HepG2 (cell line): Measurements from ENCODE around the gene GLYATL3. TPM values are rescaled to one million over a fixed set of nuclear protein-coding genes. Genes with fewer than 3 reads are reported as not detected.

Experiments
- ATF2 ChIP-seq: sonication (generic); formaldehyde crosslinking; IDR thresholded peaks from 2 replicates; pipeline ENCODE4 v1.4.0; 2020; ENCODE audit warnings: missing genetic modification reagents
- DRAP1 ChIP-seq: IDR thresholded peaks from 2 replicates; pipeline ENCODE4 v1.6.1; 2016; ENCODE audit warnings: missing genetic modification reagents, missing compliant biosample characterization
- MAFF ChIP-seq: IDR thresholded peaks from 2 replicates; pipeline ENCODE4 v1.6.1; 2011; ENCODE audit warnings: low read depth, low read length, improper control_type of control experiment
- MEIS1 ChIP-seq: sonication (generic); formaldehyde crosslinking; IDR thresholded peaks from 2 replicates; pipeline ENCODE4 v1.9.0; 2021; ENCODE audit warnings: mild to moderate bottlenecking, missing genetic modification reagents, moderate library complexity, borderline replicate concordance
- NCOA2 ChIP-seq: sonication (generic); formaldehyde crosslinking; IDR thresholded peaks from 2 replicates; pipeline ENCODE4 v1.8.0; 2022; ENCODE audit warnings: inconsistent platforms
- RXRB ChIP-seq: IDR thresholded peaks from 2 replicates; pipeline ENCODE4 v1.6.1; 2016; ENCODE audit warnings: borderline replicate concordance, missing genetic modification reagents, missing compliant biosample characterization
- SAP130 ChIP-seq: IDR thresholded peaks from 2 replicates; pipeline ENCODE4 v1.6.1; 2016; ENCODE audit warnings: low read depth
- TBX3 ChIP-seq: fragments of 450-650 bp; IDR thresholded peaks from 2 replicates; pipeline ENCODE4 v1.6.1; 2017; ENCODE audit warnings: antibody characterized with exemption, mild to moderate bottlenecking, inconsistent platforms, borderline replicate concordance
- ZBTB44 ChIP-seq: sonication (generic); formaldehyde crosslinking; IDR thresholded peaks from 2 replicates; pipeline ENCODE4 v1.4.0; 2020; ENCODE audit warnings: missing genetic modification reagents
- ZNF614 ChIP-seq: IDR thresholded peaks from 2 replicates; pipeline ENCODE4 v1.6.1; 2018; ENCODE audit warnings: missing biosample characterization, missing genetic modification reagents, inconsistent platforms, borderline replicate concordance
- ZNF615 ChIP-seq: sonication (generic); formaldehyde crosslinking; IDR thresholded peaks from 2 replicates; pipeline ENCODE4 v1.5.0; 2020; ENCODE audit warnings: mild to moderate bottlenecking, missing genetic modification reagents, borderline replicate concordance
- ZNF749 ChIP-seq: sonication (generic); formaldehyde crosslinking; IDR thresholded peaks from 2 replicates; pipeline ENCODE4 v1.8.0; 2022; ENCODE audit warnings: mild to moderate bottlenecking, missing genetic modification reagents, moderate library complexity, borderline replicate concordance
- ZNF792 ChIP-seq: IDR thresholded peaks from 2 replicates; pipeline ENCODE4 v1.6.1; 2016
- polyA plus RNA-seq, 8 experiments: library from polyadenylated mRNA; depleted of rRNA in 3 of 8; stranded (reverse) in 7 of 8; unstranded in 1 of 8; fragments of >200 nt; fragmentation: Illumina TruSeq in 4 of 8; extraction: Trizol in 4 of 8; gene quantifications; 2 replicates each; pipeline versions ENCODE4 v1.2.1 to v1.2.3, GENCODE V29; 2011 to 2016; ENCODE audit warnings: low read depth in 4 of 8, missing spikeins in 1 of 8, mixed read lengths in 1 of 8; ENCODE audit not compliant: insufficient read depth in 1 of 8
- total RNA-seq, 5 experiments: library from RNA; depleted of rRNA; stranded (reverse); fragments of >200 nt; fragmentation: Illumina TruSeq; extraction: Trizol; gene quantifications; 2 replicates each; pipeline ENCODE4 v1.2.3, GENCODE V29; 2016; ENCODE audit warnings: low read depth in 1 of 5
- TF ChIP-seq, protein P1 (sequence below): sonication (generic); formaldehyde crosslinking; IDR thresholded peaks from 2 replicates; pipeline ENCODE4 v1.5.1; 2020; ENCODE audit warnings: mild to moderate bottlenecking, missing genetic modification reagents, borderline replicate concordance

The GLYATL3 gene
- total and polyA plus RNA-seq, 2 of the 13 experiments (the other 11 are each of a cell fraction or from before 2014, with no cell fraction given): 0.05 TPM; not detected in 1

- TF ChIP-seq ZNF749 (CRISPR knock-in tag) (no peak; the same call in 1 of the 2 replicates), ZNF615 (CRISPR knock-in tag) (no peak), RXRB (CRISPR knock-in tag) (peak; percentile 32; the same call in 1 of the 2 replicates), ATF2 (CRISPR knock-in tag) (0 out of 2 replicates have a peak, but pooled peaks have one; percentile 40), DRAP1 (0 out of 2 replicates have a peak, but pooled peaks have one; percentile 41), TBX3 (0 out of 2 replicates have a peak, but pooled peaks have one; percentile 32), ZBTB44 (CRISPR knock-in tag) (no peak), MEIS1 (CRISPR knock-in tag) (no peak), SAP130 (CRISPR knock-in tag) (peak; percentile 41), NCOA2 (CRISPR knock-in tag) (peak; percentile 60), ZNF614 (CRISPR knock-in tag) (peak; percentile 51; the same call in 1 of the 2 replicates), ZNF792 (CRISPR knock-in tag) (no peak), MAFF (no peak)
- TF ChIP-seq, protein P1, sequence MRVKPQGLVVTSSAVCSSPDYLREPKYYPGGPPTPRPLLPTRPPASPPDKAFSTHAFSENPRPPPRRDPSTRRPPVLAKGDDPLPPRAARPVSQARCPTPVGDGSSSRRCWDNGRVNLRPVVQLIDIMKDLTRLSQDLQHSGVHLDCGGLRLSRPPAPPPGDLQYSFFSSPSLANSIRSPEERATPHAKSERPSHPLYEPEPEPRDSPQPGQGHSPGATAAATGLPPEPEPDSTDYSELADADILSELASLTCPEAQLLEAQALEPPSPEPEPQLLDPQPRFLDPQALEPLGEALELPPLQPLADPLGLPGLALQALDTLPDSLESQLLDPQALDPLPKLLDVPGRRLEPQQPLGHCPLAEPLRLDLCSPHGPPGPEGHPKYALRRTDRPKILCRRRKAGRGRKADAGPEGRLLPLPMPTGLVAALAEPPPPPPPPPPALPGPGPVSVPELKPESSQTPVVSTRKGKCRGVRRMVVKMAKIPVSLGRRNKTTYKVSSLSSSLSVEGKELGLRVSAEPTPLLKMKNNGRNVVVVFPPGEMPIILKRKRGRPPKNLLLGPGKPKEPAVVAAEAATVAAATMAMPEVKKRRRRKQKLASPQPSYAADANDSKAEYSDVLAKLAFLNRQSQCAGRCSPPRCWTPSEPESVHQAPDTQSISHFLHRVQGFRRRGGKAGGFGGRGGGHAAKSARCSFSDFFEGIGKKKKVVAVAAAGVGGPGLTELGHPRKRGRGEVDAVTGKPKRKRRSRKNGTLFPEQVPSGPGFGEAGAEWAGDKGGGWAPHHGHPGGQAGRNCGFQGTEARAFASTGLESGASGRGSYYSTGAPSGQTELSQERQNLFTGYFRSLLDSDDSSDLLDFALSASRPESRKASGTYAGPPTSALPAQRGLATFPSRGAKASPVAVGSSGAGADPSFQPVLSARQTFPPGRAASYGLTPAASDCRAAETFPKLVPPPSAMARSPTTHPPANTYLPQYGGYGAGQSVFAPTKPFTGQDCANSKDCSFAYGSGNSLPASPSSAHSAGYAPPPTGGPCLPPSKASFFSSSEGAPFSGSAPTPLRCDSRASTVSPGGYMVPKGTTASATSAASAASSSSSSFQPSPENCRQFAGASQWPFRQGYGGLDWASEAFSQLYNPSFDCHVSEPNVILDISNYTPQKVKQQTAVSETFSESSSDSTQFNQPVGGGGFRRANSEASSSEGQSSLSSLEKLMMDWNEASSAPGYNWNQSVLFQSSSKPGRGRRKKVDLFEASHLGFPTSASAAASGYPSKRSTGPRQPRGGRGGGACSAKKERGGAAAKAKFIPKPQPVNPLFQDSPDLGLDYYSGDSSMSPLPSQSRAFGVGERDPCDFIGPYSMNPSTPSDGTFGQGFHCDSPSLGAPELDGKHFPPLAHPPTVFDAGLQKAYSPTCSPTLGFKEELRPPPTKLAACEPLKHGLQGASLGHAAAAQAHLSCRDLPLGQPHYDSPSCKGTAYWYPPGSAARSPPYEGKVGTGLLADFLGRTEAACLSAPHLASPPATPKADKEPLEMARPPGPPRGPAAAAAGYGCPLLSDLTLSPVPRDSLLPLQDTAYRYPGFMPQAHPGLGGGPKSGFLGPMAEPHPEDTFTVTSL: peak; percentile 82; the same call in 1 of the 2 replicates
These were observed 9.6 kb downstream of the GLYATL3 start (continued) for GRCh38 chr6:49509342-49509741.
